ENCODE data around the gene CYSLTR2.

DNA sequence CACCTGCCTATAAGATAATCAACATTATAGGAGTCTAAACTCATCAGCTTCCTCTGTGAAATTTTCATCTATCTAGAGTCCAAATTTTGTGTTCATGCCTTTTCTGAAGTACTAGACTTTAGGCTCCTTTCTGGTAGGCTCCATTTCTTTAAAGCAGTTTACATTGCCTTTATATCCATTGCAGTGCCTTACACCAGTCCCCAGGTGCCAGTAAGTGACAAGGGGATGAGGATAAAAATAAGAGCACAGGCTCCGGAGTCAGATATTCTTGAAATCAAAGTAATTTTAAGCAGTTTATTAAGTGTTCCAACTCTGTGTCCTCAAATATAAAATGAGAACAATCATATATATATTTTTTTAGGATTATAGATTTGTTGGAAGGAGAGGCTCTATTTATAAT is 10.6 kb upstream of the CYSLTR2 start:
- TF ChIP-seq, protein P1, sequence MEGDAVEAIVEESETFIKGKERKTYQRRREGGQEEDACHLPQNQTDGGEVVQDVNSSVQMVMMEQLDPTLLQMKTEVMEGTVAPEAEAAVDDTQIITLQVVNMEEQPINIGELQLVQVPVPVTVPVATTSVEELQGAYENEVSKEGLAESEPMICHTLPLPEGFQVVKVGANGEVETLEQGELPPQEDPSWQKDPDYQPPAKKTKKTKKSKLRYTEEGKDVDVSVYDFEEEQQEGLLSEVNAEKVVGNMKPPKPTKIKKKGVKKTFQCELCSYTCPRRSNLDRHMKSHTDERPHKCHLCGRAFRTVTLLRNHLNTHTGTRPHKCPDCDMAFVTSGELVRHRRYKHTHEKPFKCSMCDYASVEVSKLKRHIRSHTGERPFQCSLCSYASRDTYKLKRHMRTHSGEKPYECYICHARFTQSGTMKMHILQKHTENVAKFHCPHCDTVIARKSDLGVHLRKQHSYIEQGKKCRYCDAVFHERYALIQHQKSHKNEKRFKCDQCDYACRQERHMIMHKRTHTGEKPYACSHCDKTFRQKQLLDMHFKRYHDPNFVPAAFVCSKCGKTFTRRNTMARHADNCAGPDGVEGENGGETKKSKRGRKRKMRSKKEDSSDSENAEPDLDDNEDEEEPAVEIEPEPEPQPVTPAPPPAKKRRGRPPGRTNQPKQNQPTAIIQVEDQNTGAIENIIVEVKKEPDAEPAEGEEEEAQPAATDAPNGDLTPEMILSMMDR (IDR thresholded peaks at IDR 0.05): no peak
- no peak for TF ChIP-seq EP300 (IDR thresholded peaks at IDR 0.05)
- no peak for TF ChIP-seq POLR2AphosphoS5 (IDR thresholded peaks at IDR 0.05)

All from upper lobe of left lung (tissue), 4 donors.